HG03066 (cell line): ENCODE results near the gene BDH1.
"Not testable (repeated sequence)": the region's sequence is repeated elsewhere in the genome, so short reads cannot be mapped to it uniquely, and the experiment has no call there.

Experiments used
- ATAC-seq: cut with Tn5 transposase; IDR thresholded peaks from one replicate; pipeline ENCODE4 v1.9.1; 2021; ENCODE audit warnings: low read depth; ENCODE audit not compliant: unreplicated experiment

Gene BDH1

DNA sequence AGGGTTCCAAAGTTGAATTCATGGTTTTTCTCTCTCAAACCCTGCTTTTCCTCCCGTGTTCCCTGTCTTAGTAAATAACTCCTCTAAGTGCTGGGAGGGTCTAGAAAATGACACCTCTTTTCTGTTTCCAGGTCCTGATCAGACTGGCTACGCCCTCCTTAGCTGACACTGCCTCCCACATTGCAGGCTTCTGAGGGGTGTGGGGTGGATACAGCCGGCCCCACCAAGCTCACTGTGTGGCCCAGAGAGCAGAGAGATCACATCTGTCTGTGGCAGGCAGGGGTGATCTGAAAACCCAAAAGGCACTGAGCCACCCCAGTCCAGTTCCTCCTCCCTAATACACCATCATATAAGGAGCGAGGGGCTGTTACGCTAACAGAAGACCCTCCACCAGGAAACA is 62.7 kb downstream of the BDH1 start:
- no peak for ATAC-seq

DNA sequence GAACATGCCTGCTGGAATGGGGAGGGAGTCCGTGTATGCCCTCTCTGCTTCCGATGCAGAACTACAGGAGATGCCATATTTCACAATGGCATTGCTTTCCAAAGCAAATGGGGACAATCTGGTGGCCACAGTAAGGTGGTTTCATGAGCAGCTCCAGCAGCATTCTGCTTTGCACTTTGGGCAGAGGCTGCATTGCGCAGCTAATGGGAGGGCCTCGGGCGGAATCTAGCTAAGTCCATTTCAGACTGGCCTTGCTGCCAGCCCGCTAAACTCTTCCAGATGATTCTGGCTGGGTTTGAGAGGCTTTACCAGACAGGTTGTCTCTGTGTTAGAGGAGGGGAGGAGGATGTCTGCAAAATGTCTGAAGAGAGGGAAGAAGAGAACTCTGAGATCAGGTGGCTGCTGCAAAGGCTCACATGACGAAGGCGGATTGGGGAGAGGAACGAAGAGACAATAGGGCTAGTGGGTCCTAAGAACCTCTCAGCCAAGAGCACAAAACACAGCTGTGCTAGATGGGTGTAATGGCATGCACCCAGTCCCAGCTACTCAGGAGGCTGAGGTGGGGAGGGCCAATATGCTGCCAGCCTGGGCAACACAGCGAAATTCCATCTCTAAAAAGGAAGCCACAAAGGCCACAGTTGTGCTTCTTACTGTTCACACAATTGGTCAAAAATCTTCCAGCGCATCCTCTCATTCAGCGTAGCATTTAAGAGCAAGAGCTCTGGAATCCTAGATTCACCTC is 63.7 kb downstream of the BDH1 start:
- no peak for ATAC-seq

DNA sequence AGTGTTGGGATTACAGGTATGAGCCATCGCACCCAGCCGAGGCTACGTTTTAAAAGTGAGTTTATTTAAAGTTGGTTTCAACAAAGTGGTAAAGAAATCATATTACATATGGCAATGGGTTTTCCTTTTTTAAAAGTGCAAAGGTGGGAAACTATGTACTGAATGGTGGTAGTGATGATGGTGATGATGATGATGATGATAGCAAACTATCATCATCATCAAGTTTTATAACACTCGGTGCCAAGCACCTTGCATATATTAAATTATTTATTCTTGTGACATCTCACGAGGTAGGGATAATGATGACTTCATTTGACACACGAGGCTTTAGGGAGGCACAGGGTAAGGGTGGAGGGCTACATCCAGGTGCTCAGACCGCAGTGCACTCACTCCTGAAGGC is 64.3 kb downstream of the BDH1 start:
- ATAC-seq: no peak

GRCh38 chr3:197490098-197491058 is 65.4 kb downstream of the BDH1 start:
- no peak for ATAC-seq

DNA sequence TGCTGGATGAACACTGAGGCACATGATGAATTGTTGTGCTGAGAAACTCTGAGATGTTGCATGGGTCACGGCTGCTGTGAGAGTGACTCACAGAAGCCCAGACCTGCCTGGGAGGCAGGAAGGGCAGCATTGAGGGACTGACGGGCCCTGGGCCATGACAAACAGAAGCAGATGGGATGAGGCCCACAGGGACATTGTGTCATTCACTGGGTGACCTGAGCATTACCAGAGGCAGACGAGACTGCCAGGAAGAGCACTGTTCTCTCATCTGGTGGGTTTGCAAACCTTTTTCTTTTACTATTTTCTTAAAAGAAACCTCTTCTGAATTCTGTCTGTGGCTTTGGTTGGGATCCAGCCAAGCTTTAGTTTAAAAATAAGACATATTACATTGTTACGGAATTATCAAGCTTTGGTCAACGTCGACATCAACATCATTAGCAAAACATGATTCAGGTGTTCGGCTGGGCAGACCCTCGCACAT is 67.8 kb downstream of the BDH1 start:
- ATAC-seq: no peak

GRCh38 chr3:197486861-197487260 is 68.9 kb downstream of the BDH1 start:
- ATAC-seq: no peak

GRCh38 chr3:197485143-197485542 is 70.6 kb downstream of the BDH1 start:
- ATAC-seq: no peak

GRCh38 chr3:197484204-197484901 is 71.4 kb downstream of the BDH1 start:
- no peak for ATAC-seq

GRCh38 chr3:197482001-197482400 is 73.8 kb downstream of the BDH1 start:
- ATAC-seq: no peak

DNA sequence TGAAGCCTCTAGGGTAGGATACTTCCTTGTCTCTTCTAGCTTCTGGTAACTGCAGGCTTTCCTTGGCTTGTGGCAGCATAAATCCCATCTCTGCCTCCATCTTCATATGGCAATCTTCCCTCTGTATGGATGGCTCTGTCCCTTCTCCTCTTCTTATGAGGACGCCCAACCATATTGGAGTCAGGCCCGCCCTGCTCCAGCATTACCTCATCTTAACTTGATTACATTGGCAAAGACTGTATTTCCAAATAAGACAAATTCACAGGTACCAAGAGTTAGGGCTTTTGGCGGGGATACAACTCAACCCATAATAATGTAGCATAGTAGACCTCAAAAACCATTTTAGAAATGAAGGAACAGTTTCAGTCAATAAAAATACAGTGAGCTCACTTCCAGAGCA is 75.4 kb downstream of the BDH1 start:
- no peak for ATAC-seq

DNA sequence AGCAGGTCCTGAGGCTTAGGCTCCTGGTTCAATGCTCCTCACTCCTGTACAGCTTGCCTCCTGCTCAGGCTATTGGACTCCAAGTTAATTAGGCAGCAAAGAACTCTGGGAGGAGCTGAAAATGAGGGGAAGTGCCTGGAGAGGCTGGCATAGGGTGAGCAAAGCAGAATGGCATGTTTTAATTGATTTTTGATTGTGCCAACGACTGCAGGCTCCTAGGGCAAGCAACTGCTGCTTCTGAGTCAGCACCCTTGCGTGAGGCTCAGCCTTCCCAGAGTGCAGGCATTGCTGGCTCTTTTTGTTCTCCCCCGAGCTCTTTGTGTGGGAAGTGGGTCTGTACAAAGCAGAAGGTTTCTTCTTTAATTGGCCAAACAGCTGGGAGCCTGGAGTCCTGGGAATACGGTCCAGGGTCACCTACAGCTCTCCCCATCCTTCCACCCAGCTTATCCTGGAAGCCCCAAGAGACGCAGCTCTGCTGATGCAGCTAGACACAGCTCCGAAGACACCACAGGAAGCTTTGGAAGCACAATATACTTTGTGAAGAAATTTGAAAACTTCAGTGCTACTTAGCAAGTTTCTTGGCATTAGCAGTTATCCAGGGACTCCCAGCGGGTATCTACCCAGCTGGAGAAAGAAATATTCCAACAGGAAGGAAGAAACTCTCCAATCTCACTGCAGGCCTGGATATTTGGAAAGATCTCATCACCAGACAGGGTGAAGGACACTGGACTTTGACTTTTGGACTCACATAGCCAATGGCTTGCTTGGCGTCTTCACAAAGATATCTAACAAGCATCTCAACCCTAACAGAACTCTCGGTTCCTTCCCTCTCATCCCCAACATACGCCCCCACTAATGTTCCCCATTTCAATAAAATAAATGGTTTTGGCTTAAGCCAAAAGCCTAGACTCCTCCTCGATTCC is 76.8 kb downstream of the BDH1 start:
- ATAC-seq: no peak

DNA sequence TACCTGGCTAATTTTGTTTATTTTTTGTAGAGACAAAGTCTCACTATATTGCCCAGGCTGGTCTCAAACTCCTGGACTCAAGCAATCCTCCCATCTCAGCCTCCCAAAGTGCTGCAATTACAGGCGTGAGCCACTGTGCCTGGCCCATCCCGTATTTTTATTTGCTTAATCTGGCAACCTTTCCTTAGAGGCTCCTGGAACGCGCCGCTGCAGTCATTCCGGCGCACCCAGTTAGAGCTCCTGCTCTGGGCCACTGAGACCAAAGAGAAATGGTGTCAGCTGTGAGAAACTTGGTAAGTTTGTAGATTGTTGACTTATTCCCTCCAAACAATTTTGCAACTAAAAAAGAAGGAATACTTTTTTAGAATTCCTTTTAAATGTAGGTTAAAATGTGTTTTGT is 78.0 kb downstream of the BDH1 start:
- ATAC-seq: not testable (repeated sequence)

DNA sequence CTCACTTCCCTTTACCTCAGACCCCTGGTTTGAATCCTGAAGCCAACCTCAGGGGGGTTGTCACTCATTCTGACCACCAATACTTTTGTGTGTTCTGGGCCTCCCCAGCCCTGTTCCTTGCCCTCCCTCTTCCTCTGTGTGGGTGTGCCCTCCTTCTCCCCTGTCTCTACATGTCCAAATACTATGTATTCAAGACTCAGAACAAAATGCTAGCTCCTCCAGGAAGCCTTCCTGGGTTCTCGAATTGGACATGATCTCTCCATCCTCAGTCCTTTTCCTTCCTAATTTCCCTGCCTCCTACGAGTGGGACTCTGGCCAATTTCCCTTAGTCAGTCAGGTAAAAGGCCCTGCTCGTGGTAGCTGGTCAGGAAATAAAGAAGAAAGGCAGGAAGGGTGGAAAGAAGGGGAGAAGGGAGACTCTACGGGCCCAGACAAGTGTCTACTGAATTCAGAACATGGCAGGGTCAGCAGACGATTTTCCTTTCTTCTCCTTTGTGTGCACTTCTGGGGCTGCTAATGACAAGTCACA is 79.7 kb downstream of the BDH1 start:
- no peak for ATAC-seq

- ATAC-seq: no peak
These were observed 80.3 kb downstream of the BDH1 start for GRCh38 chr3:197475514-197475913.

DNA sequence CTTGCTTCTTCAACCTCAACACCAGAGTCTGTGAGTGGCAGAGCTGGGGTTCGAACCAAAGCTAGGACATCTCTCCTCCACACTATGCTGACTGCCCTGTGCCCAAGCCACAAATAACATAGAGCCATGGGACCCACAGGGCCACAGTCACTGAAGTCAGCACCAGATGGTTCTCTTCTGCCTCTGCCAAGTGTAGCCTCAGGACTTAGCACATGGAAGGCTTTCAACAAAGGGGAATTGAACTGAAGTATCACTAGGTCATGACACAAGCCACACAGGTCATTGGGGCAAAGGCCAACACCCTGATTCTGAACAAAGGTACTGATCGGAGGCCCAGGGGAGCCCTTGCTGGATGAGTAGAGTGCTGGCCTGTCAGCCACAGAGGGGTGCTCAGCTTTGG is 83.6 kb downstream of the BDH1 start:
- ATAC-seq: no peak

GRCh38 chr3:197471221-197472010 is 84.4 kb downstream of the BDH1 start:
- no peak for ATAC-seq

DNA sequence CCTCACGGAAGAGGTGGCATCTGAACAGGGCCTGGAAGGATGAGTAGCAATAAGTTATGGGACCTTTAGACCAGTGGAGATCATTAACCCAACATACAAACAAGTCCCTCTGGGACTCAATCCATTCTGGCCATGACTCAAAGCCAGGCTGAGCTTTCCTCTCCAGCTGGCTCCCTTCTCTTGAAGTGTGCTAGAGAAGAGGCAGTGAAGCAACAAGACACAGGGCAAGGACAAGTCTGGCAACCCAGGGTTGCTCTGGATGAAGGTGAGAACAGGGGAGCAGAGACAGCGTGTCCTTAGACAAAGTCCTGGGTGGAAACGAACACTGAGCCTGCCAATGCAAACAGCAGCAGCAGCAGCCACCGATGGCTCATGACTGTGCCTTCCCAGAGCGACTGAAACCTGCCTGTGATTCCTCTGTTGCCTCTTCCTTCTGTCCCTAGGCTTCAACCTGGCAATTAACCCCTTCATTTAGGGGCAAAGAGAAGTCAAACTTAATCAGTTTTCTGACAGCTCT is 86.8 kb downstream of the BDH1 start:
- no peak for ATAC-seq

DNA sequence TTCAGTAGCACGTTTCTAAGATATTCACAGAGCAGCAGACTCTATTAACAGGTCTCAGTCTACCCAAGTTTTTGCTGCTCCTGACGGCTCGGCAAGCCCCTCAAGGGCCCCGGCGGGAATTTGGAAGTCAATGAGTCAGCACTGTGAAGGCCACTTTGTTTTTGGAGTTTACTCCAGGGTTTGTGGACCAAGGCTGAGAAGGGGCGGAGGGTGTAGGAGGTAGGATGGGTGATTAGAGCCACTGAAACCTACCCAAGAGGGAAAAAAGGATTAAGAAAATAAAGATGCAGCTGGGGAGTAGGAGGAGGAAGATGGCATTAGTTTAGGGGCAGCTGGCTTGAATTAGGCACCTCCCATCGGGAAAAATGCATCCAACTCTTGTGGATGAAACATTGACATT is 87.6 kb downstream of the BDH1 start:
- ATAC-seq: no peak
